Suprapubic skin (tissue), 3 donors: ENCODE data around the gene WAPL.

Source experiments
- CTCF ChIP-seq, 2 donors: fragments of 200-600 bp in 1 of 2; fragments of 450-650 bp in 1 of 2; sonication (generic) in 1 of 2; IDR thresholded peaks; one replicate each; pipeline ENCODE4 v1.5.1; 2016 to 2019; ENCODE audit warnings: antibody characterized with exemption in 2 of 2, mild to moderate bottlenecking in 1 of 2, moderate library complexity in 1 of 2
- POLR2AphosphoS5 ChIP-seq, 3 donors: sonication (generic); formaldehyde crosslinking; IDR thresholded peaks; one replicate each; pipeline ENCODE4 v1.6.1; 2017; ENCODE audit warnings: antibody characterized with exemption in 3 of 3

DNA sequence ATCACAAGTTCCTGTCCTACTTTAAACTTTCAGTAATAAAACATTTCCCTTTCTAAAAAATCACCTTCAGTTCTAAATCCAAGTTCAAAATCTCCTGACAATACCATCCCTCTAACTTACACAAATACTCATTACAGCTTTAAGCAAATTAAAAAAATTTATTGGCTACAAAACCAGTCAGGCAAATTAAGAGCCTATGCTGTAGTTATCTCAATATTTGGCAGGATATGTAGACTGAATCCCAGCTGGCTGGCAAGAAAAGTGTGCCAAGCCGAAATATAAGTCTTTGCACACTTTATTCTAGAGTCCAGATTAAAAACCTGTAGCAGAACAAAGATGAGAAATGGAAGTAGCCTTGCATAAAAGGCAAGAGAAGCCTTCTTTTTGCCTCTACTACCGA, 9.5 kb downstream of the WAPL start:
- TF ChIP-seq CTCF (IDR thresholded peaks at IDR 0.05) (no peak), POLR2AphosphoS5 (IDR thresholded peaks at IDR 0.05) (no peak)
